GM04504 (cell line): ENCODE results near the gene GPATCH1.
"Not testable (repeated sequence)": the region's sequence is repeated elsewhere in the genome, so short reads cannot be mapped to it uniquely, and the experiment has no call there.

Experiments
- DNase-seq: peaks from one replicate; pipeline ENCODE4 v3.0.0-alpha.2; 2012; ENCODE audit warnings: low read depth

Gene GPATCH1, protein sequence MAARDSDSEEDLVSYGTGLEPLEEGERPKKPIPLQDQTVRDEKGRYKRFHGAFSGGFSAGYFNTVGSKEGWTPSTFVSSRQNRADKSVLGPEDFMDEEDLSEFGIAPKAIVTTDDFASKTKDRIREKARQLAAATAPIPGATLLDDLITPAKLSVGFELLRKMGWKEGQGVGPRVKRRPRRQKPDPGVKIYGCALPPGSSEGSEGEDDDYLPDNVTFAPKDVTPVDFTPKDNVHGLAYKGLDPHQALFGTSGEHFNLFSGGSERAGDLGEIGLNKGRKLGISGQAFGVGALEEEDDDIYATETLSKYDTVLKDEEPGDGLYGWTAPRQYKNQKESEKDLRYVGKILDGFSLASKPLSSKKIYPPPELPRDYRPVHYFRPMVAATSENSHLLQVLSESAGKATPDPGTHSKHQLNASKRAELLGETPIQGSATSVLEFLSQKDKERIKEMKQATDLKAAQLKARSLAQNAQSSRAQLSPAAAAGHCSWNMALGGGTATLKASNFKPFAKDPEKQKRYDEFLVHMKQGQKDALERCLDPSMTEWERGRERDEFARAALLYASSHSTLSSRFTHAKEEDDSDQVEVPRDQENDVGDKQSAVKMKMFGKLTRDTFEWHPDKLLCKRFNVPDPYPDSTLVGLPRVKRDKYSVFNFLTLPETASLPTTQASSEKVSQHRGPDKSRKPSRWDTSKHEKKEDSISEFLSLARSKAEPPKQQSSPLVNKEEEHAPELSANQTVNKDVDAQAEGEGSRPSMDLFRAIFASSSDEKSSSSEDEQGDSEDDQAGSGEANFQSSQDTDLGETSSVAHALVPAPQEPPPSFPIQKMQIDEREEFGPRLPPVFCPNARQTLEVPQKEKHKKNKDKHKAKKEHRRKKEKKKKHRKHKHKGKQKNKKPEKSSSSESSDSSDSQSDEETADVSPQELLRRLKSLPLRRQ

DNA sequence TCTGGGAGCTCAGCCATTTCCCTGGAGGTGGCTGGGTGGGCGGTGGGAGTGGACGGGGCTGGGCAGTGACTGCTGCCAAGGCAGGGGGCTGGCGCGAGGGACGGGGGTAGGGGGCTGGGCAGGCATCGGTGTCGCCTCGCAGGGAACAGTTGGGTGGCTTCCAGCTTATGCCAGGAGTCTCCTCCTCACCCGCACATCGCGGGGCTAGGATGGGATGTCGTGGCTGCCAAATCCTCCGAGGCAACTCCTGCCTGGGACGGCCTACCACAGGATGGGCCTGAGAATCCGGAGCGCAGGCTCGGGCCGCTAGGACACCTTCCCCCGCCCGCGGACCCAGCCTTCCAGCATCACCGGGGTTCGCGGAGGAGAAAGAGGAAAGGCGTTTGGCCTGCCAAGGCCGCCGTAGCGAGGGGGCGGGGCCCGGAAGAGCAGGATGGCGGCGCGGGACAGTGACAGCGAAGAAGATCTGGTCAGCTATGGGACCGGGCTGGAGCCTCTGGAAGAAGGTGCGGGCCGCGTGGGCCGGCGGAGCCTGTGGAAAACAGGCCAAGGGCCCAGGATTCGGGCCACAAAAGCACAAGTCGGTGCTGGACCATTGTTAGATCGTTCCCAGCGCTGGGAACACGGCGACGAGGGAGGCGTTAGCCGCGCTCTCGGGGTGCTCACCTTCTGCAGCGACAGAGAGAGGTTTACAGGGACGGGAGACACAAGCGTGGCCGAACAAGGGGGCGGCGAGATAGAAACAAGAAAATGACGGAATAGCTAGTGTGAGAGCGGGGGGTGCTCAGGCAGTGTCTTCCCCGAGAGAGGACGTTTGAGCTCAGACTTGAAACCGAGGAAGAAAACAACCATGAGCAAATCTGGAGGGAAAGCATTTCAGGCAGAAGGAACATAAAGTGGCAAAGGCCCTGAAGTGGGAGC is at the start of gene GPATCH1:
GPATCH1 (plus strand) TSS at position 421 of the 921 bp plus-strand sequence; CDS start at position 434, 13 bp downstream.
- peak; percentile 55 for DNase-seq

DNA sequence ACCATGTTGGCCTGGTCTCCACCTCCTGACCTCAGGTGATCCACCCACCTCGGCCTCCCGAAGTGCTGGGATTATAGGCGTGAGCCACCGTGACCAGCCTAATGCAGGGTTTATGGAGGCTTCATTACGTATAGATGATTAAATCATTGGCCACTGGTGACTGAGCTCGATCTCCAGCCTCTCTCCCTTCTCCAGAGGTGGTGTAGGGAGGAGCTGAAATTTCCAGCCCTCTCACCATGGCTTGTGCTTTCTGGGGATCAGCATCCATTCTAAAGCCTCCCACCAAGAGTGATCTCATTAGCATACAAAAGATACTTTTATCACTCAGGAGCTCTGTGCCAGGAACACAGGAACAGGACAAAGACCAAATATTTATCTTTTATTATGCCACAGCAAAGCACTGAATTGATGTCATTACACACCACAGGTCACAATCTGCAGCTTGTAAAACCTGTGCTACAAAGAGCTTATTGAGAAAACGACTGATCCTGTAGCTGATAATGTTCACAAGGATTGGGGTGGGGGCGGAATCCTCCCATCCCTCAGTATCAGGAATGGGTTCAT is 48.7 kb upstream of the GPATCH1 start:
- DNase-seq, result no peak

DNA sequence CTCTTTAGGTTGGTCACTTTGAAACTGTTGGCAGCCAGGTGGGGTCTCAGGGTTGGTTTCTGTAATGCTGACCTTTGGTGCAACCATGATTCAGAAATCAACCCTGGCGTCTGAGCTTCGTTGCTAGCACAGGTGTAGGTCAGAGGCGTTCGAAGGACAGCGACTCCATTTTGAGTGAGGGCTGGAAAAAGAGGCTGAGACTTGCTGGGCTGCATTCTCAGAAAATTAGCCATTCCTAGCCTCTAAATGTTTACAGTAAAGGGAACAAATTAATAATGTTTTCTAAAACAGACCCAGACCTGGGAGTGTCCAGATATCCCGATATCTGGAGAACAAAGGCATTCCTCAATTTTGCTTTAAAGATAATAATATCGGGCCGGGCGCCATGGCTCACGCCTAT is 45.5 kb upstream of the GPATCH1 start:
- no peak for DNase-seq

DNA sequence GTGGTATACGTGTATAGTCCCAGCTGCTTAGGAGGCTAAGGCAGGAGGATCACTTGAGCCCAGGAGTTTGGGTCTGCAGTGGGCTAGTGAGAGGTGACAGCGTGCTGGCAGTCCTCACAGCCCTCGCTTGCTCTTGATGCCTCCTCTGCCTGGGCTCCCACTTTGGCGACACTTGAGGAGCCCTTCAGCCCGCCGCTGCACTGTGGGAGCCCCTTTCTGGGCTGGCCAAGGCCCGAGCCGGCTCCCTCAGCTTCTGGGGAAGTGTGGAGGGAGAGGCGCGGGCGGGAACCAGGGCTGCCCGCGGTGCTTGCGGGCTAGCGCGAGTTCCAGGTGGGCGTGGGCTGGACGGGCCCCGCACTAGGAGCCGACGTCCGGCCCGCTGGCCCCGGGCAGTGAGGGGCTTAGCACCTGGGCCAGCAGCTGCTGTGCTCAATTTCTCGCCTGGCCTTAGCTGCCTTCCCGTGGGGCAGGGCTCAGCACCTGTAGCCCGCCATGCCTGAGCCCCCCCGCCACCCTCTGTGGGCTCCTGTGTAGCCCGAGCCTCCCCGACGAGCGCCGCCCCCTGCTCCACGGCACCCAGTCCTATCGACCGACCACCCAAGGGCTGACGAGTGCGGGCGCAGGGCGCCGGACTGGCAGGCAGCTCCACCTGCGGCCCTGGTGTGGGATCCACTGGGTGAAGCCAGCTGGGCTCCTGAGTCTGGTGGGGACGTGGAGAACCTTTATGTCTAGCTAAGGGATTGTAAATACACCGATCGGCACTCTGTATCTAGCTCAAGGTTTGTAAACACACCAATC is 44.4 kb upstream of the GPATCH1 start:
- DNase-seq, result not testable (repeated sequence)

DNA sequence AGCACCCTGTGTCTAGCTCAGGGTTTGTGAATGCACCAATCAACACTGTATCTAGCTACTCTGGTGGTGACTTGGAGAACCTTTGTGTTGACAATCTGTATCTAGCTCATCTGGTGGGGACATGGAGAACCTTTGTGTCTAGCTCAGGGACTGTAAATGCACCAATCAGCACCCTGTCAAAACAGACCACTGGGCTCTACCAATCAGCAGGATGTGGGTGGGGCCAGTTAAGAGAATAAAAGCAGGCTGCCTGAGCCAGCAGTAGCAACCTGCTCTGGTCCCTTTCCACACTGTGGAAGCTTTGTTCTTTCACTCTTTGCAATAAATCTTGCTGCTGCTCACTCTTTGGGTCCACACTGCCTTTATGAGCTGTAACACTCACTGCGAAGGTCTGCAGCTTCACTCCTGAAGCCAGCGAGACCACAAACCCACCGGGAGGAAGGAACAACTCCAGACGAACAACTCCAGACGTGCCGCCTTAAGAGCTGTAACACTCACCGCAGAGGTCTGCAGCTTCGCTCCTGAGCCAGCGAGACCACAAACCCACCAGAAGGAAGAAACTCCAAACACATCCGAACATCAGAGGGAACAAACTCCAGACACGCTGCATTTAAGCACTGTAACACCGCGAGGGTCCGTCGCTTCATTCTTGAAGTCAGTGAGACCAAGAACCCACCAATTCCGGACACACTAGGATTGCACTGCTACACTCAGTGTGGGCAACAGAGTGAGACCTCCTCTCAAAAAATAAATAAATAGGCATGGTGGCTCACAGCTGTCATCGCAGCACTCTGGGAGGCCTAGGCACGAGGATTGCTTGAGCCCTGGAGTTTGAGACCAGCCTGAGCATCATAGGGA is 43.6 kb upstream of the GPATCH1 start:
- DNase-seq, result not testable (repeated sequence)

DNA sequence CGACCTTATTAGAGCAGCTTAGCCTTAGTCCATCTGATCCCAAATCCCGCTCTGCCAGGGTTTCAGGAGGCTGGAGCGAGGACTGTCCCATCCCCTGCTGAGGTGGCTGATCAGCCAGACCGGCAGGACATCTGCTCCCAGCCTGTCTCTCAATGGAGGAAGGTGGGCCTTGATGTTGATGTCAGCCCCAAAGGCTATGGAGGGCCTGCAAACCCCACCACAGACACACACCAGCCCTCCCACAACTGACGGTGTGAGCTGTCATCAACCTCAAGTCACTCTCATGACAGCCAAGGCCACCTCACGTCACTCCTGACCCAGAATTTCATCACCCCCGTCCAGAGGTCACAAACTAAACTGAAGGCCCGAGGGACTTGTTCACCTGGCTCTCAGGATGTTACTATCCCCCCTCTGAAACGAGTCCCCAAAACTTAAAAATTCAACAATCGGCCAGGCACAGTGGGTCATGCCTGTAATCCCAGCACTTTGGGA is 41.8 kb upstream of the GPATCH1 start:
- no peak for DNase-seq

DNA sequence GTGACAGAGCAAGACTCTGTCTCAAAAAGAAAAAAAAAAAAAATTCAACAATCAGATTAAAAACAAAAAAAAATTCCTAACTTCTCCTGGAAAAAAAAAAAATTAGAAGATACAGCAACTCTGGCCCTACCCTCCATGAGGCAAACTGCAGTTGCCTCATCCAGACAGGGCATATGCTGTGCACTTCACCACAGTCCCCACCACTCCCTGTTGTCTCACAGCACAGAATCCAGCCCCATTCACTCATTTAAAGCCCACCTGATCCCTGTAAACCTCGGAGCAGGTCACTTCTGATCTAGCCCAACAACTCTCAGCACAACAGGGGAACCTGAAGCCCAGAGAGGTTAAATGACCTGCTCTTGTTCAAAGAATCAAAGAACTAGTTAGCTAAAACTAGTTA is 41.2 kb upstream of the GPATCH1 start:
- no peak for DNase-seq

DNA sequence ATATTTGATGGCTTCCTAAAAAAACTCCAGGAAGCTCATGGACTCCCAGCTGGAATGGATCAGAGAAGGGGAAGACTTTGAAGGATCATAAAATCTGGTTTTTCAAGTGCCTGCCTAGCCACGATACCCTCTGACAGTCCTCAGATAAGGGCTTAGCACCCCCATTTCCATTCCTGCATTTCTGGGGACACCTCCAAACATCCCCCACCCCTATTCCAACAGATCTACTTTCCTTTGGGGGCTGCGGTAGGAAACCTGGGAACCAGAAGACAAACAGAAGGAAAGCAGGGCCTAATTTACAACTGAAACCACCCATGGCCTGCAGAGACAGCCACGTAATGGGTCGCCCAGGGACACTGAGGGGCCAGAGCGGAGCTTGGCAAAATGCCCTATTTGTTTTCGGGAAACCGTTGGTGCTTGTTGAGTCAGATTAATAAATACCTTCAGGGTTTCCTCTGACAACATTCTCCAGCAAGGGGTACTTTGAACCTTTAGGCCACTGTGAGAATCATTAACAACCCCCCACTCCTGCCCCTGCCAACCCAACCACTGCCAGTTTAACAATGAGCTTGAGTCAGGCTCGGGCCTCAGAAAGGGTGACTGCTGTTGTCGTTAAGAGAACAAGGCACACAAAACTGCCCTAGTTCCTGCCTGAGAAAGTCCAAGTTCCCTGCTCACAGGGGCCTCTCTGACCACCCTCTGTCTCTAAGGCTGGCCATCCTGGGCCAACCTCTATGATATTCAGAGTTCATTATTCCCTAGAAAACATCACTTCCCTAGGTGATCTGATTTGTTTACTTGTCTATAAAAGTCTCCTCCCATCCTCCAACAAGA is 39.8 kb upstream of the GPATCH1 start:
- DNase-seq, result peak; percentile 17

DNA sequence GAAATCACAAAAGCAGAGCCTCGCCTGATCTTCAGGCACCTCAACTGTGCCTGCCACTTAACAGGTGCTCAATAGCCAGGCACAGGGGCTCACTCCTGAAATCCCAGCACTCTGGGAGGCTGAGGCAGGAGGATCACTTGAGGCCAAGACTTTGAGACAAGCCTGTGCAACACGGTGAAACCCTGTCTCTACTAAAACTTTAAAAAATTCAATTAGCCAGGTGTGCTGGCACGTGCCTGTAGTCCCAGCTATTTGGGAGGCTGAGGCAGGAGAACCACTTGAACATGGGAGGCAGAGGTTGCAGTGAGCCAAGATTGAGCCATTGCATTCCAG is 39.2 kb upstream of the GPATCH1 start:
- not testable (repeated sequence) for DNase-seq

DNA sequence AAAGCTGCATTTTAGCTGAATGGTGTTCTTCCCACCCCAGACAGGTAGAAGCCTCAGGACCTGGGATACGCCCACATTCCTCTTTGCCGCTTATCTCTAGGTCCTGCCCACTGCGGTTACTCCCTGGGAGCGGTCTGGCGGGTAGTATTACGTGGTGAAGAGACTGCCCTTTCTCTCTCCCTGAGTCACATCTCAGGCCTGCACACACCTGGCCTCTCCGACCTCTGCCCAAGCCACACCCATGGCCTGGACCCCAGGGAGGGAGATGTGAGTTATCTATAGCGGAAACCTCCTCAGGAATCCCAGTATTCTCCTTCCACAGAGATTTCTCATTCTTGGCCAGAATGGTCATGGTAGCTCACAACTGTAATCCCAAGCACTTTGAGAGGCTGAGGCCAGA is 33.6 kb upstream of the GPATCH1 start:
- DNase-seq, result no peak

DNA sequence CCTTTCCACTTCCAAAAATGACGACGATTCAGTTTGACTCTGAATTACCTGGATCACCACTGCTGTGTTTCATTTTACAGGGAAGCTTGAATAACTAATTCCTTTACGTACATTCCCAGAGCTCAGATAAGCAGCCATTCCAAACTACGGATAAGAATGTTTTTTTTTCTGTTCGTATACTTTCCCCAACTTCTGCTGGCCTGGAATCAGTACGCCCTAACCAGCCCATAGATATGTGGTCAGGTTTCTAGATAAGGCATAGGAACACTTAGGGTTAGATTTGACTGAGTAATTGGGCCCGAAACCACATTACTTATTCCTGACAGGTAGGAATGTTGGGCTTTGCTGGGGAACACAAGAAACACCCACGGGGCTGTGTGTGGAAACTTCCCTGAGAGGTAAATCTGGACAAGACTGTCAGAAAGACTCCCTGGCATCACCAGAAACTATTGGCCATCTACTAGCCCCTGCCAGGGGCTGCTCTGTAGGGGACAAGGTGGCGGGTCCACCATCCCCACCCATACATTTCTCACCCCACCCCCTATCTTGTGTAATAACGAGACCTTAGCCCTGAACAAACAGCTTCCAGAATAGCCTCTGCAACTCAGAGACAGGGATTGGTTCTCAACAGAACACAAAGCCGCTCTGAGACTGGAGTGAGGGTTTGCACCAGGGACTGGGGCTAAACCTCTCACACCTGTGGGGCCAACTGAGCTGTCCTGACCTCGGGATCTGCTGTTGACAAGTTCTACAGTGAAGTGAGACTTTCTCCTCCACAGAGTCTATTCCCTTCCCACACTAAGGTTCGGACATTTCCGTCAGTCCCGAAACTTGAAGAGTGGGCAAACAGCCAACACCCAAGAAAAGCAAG is 31.9 kb upstream of the GPATCH1 start:
- no peak for DNase-seq

DNA sequence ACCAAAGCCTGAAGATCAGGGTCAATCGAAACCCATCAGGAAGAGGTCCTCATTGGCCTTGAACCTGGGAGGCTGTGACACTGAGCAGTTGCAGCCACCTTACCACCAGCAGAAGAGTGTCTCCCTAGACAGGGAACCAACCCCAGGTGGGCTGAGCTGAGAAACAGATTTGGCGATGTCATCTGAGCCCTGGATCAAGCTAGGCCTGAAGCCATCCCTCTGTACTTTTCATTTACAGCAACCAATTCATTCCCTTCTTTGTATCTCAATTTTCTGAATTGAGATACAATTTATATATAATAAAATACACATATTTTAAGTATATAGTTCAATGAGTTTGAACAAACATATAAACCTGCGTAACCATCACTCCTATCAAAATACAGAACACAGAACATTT is 30.9 kb upstream of the GPATCH1 start:
- DNase-seq, result no peak

DNA sequence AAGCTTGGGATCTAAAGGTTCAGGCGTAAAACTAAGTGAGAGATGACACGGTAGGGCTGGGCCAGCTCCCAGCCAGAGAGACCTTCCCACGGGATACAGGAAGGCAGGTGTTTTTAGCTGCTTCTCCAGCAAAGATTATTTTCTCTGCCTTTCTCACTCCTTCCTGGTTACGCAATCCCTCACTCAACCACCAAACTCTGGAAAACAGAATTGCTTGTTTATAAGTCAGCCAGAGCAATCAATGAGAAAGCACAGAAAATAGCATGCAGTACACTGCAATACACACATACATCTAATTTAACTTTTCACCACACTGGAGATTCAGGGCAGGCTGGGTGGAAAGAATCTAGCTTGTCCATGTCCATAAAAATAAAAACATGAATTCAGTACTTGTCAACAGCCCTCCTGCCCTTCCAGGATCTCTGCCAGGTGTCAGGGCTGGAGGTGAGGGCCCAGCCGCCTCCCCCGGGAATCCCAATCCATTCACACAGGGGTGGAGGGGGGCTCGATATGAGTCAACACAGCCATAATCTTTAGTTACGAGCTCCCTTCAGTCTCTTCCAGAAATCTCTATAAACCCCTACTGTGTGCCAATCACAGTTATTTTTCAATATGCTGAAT is 28.5 kb upstream of the GPATCH1 start:
- DNase-seq, result no peak

DNA sequence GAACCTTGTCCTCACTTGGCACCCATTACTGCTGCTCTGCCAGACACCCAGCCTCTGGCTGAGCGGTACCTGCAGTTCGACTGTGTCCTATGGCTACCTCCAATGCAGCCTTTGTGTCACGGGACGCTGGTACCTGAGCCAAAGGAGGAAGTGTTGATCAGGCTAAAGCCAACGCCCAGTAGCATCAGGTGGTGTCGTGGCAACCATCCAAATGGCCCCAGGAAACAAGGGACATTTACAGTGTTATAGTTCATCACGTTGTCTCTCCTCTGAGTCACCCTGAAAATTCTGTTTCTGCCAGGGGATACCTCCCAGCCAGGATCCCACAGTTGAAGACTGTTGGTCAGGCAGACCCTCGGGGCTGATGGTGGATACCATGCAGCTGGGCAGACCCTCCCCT is 26.4 kb upstream of the GPATCH1 start:
- DNase-seq, result no peak

DNA sequence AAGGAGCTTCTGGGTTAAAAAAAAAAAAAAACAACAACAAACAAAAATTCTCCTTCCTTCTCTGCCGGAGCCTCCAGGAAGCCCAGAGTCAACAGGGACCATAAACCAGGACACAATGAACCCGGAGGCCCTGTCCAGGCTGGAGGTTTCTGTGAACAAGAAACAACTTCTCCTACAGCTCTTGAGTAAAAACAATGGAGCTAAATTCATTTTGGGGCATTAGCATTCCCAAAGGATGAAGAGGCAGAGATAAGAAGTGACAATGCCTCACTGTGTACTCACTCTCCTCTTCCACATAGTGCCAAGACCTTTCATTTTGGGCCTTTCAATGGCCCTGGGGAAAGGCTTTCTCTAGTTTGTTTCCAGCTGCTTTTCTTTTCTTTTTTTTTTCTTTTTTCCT is 25.3 kb upstream of the GPATCH1 start:
- DNase-seq, result no peak

DNA sequence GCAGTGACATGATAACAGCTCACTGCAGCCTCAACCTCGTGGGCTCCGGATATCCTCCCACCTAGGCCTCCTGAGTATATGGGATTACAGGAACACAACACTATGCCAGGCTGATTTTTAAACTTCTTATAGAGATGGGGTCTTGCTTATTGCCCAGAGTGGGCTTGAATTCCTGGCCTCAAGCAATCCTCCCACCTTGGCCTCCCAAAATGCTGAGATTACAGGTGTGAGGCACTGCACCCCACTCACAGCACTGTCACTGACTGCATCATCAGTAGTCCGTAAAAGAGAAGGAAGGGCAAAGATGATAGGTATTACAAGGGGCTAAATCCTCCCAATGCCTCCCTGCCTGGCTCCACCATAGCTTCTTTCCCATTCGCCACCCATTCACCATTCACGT is 20.4 kb upstream of the GPATCH1 start:
- no peak for DNase-seq

DNA sequence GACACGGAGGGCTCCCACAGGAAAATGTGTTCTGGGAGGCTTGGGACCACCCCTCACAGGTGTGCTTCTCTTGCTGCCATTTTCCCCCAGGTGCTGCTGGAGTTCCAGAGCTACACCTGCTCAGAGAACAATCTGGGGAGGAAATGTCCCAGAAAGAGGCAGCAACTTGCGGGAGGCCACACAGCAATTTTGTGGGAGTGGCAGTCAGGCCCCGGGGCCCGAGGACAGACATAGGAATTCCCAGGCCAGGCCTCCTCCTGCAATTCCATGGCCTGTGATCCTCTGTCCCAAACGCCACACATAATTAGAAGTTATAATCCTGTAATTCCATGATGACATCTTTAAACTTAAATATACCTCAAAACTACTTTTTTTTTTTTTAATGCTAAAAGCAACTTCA is 18.1 kb upstream of the GPATCH1 start:
- DNase-seq, result no peak
